Measurements from ENCODE around the gene ACBD4.
A peak's percentile ranks its signal among the peaks of the same experiment; 100 is the strongest.
"Not testable (repeated sequence)": the region's sequence is repeated elsewhere in the genome, so short reads cannot be mapped to it uniquely, and the experiment has no call there.

ACBD4 gene

DNA sequence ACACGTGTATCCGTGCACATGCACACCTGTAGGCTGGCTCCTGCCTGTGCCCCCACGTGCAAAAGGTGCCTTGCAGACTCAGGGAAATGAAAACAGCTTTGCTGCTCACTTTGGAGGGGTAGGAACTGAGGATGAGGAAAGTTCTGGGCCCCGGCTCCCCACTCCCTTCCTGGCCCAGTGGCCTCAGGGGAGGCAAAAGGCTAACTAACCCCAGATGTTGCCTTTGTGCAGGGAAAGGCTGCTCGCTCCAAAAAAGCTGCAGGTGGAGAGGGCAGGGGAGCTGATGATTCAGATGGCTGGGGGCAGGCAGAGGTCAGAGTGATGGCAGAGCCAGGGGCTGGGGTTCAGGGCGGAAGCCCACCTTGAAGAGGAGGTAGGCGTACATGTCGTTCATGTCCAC is 15.5 kb upstream of the ACBD4 start:
- no peak for DNase-seq (ENCODE audit: low spot score)

DNA sequence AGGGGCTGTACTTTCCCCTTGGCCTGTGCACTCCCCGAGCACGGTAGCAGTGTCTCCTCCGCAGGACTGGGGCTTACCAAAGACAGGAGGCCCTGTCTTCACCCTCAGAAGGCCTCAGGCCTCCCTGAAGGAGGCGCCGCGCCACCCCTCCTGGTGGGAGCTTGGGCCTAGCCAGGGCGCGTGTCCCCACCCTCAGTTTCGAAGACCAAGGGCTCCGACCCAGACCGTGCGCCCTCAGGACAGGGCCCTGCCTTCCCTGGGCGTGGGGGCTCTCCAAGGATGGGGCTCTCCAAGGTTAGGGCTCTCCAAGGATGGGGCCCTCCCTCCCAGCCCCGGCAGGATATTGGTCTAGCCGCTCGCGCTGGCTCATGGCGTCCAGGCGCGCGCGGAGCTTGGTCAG is 14.9 kb upstream of the ACBD4 start:
- DNase-seq (ENCODE audit: low spot score), result no peak

DNA sequence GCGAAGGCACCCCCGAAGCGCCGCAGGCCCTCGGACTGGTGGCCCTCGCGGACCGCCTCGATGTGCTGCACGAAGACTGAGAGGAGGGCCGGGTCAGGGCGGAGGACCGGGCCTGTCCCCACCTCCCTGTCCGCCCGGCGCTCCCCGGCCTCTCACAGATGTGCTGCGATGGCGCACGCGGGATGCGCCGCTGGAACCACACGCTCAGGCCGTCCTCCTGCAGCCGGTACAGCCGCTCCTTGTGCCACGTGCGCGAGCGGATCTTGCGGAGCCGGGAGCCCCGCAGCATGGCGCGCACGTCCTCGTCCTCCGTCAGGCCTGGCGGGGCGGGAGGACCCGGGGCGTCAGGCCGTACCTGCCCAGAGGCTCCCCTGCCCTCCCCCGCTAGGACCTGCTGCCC is 14.4 kb upstream of the ACBD4 start:
- no peak for DNase-seq (ENCODE audit: low spot score)

DNA sequence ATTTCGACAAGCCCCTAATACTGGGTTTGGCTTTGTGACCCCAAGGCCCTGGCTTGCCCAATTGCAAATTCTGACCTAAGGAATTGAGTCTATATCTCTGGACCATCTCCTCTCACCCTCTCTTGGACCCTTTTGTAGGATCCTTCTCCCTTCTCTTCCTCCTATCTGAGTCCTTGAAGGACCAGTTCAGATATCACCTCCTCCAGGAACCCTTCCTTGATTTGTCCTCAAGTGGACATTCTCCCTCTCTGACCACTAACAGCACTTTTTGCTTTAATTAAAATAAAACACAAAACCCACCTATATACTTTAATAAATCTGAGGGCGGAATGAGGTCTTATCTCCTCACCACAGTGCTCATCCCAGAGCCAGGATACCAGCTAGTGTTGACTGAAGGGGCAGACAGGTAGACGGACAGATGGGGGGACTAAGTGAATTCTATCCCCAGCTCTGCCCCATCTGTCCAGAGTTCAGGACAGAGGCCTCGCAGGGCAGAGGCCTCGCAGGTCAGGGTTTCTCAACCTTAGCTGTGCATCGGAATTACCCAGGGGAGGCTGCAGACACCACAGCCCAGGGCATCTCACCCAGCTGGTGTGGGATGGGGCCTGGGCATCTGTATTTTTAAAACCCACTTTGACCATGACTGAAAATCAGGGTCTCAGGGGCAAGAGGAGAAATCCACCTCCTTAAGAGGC is 12.3 kb upstream of the ACBD4 start:
- DNase-seq (ENCODE audit: low spot score), result no peak

DNA sequence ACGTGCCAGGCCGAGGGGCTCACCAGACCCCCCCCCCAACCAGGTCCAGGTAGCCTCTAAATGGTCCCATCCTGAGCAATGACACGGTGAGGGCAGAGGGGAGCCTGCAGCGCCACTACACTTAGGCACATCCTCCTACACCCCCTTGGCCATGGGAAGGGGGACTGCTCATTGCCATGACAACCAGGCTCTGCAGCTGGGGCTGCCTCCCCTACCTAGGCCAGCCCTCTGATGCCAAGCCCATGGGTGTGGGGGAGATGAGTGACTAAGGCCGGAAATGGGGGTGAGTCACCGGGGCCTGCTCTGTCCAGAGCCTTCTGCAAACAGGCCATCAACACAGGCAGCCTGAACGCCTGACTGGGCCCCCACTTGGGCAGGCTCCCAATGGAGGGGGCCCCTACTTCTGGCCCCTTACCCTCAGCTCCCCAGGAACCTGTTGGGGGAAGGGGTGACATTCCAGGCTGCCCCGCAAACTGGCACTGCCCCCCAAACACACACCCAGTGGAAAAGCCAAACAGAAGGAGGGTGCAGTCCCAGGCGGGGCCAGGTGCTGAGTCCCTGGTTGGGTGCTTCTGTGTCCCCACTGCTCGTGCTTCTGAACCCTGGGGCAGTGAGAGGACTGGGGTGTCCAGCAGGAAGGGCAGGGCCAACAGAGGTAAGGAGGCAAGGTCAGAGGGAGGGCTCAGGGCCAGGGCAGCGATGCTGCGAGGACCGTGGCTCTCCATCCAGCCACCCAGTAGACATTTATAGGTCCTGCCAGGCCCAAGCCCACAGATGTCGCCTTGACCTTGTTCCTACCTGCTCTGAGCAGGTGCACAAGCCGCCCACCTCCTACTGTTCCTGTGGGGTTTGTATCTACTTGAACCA is 11.3 kb upstream of the ACBD4 start:
- DNase-seq (ENCODE audit: low spot score), result peak; percentile 93

DNA sequence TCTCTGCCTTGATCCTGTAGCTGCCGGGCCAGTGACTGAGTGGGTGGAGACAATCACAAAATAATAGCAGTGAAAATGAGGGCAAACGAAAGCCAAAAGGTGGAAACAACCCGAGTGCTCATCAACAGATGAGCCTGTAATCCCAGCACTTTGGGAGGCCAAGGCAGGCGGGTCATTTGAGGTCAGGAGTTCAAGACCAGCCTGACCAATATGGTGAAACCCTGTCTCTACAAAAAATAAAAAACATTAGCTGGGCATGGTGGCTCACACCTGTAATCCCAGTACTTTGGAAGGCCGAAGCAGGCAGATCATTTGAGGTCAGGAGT is 10.7 kb upstream of the ACBD4 start:
- DNase-seq (ENCODE audit: low spot score), result not testable (repeated sequence)

DNA sequence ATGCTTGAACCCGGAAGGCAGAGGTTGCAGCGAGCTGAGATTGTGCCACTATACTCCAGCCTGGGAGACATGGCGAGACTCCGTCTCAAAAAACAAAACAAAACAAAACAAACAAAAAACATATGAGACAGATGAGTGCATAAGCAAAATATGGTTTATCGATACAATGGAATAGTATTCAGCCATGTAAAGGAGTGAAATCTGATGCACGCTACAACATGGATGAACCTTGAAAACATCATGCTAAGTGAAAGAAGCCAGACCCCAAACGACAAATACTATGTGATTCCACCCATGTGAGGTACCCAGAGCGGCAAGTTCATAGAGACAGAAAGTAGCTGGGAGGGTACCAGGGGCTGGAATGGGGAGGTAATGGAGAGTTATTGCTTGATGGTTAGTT is 10.0 kb upstream of the ACBD4 start:
- DNase-seq (ENCODE audit: low spot score), result no peak

DNA sequence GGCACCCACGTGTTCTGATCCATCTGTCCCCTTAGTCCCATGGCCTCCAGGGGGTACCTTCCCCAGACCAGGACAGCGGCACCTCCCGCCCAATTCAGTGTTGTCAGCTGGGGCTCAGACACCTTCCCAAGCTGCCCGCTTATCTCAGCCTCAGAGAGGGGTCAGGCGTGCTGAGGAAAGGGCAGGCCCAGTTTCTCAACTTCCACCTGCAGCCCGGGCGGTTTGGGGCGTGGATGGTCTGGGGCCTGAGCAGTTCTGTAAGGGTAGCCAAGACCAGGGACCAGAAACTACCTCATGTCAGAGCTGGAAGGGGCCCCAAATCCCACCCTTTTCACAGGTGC is 8.3 kb upstream of the ACBD4 start:
- no peak for DNase-seq (ENCODE audit: low spot score)

DNA sequence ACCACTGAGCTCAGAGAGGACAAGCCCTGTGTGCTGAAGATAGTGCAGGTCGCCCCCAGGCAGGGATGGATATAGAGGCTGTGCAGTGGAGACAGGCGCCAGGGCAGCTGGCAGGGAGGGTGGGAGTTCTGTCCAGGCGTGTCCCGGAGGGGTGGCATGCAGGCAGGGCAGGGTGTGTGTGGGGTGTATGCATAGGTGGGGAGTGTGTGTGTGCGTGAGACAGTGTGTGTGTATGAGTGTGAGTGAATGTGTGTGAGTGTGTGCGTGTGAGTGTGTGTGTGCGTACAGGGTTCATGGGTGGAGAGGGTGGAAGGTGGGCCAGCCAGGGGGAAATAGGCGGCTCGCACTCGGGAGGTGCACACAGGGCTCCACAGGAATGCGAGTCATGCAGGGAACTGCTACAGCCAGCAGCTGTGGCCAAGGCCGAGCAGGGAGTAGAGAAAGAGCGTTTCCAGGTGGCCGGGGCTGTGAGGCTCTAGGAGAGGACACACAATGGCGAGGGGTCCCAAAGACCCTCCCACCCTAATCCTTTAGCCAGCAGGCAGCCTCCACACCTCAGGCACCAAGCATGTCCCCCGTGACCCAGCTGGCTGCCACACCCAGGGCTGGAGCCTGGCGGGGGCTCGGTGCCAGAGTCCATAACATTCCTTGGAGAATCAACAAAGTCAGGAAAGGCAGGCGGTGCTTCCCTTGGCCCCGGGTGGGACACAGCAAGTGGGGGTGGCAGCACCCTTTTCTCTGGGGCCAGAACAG is 7.8 kb upstream of the ACBD4 start:
- no peak for DNase-seq (ENCODE audit: low spot score)

DNA sequence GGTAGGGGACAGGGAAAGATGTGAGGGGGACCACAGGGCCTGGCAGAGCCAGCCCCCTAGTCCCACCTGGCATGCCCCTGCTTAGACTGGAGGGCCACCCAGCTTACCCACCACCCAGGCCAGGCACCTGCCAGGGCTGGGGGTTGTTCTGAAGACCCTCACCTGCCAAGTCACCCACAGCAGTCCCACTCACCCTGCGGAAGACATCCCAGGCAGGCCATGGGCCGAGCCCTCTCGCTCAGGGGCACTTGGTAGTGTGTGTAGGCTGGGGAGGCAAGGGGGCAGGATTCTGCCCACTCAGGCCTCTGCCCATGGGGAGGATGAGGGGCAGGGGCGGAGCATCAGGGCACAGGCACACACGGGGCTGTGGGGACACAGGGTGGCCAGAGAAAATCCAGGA is 7.2 kb upstream of the ACBD4 start:
- no peak for DNase-seq (ENCODE audit: low spot score)

DNA sequence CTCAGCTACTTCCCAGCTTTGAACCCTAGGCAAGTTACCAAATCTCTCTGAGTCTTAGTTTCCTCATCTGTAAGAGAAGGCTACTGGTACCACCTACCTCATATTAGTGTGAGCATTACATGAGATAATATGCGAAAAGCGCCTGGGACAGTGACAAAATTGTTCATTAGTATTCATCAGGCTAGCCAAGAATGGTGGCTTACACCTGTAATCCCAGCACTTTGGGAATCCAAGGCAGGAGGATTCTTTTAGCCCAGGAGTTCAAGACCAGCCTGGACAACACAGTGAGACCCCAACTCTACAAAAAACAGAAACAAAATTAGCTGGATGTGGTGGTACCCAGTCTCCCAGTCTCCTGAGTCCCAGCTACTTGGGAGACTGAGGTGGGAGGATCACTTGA is 6.5 kb upstream of the ACBD4 start:
- DNase-seq (ENCODE audit: low spot score), result no peak

DNA sequence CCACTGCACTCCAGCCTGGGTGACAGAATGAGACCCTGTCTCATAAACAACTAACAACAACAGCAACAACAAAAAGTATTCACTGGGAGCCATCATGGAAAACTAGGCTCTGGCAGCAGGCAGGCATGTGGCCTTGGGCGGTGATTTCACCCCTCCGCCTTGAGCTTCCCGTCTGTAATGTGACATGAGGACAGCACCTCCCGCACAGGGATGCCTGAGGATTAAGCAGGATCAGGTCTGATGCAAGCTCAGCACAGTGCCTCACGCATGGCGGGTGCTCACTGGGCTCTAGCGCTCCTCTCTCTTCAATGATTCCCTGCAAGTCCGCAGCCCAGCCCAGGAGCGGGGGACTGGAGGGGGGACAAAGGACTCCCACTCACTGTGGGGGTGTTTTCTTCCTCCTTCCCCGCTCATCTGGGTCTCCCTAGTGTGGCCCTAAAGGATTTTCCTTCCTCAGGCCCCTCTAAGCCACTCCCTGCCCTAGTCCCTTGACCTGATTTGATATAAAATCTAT is 6.0 kb upstream of the ACBD4 start:
- DNase-seq (ENCODE audit: low spot score), result peak; percentile 60

DNA sequence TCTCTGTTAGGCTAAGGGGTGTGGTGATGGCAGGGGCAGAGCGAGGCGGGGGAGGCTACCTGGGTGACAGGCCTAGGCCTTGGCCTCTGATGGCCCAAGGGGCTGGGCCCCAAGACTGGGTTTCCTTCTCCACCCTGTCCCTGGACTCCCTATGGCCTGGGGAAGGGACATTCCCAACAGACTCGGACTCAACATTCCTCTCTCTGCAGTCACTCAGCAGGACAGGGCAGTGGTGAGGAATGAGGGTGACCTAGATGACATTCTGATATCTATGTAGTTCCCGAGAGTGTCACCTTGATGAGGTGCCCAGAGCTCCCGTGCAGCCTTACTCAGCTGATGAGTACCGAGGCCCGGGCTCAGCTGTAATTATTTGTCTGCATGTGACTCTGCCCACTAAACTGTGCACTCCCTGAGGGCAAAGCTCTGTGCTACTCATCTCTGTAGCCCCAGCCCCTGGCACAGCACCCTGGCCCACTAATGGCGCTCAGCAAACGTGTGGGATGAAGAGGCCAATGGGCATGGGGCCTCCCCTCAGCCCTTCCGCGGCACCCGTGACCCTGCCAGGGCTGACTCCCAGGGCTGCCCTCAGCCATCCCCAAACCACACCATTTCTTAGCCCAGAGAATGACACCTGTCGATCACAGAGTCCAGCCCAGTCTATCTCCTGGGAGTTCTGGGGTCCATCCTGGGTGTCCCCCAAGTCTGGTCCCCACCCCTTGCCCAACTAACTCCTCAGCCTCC is 5.4 kb upstream of the ACBD4 start:
- no peak for DNase-seq (ENCODE audit: low spot score)

DNA sequence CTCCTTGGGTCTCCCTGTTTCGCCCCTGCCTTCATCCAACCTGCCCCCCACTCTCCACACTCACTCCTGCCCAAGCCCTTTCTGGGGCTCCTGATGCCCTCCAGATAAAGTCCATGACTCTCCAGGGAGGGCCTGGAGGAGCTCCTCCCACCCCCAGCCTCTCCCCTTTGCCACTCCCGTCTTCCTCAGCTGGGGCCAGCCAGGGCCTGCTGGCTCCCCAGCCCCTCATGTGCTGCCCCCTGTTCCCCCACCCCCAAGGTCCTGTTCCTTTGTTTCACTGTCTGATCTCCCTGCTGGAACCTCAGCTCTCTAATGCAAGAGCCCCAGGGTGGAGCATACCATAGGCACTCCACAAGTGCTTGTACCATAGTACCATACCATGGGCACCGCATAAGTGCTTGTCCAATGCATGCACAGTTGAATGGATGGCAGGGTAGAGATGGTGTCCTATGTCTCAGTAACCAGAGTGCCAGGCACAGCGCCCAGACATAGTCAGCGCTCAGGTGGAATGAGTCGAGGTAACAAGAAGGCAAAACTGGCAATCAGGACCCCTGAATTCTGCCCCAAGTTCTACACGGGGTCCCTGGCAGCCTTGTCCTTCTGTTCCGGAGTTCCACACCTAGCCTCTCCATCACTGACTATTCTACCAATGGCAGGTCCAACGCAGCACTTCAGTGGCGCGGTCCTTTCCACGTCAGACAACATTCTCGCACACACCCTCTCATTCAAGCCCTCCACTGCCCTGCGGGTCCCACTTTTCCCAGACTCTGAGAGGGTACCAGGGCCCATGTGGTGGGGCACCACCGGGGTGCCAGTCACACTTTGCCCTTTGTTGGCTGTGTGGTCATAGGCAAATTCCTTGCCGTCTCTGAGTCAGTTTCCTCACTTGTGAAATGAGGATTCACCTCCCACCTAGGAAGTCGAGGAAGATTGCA is 4.5 kb upstream of the ACBD4 start:
- no peak for DNase-seq (ENCODE audit: low spot score)

DNA sequence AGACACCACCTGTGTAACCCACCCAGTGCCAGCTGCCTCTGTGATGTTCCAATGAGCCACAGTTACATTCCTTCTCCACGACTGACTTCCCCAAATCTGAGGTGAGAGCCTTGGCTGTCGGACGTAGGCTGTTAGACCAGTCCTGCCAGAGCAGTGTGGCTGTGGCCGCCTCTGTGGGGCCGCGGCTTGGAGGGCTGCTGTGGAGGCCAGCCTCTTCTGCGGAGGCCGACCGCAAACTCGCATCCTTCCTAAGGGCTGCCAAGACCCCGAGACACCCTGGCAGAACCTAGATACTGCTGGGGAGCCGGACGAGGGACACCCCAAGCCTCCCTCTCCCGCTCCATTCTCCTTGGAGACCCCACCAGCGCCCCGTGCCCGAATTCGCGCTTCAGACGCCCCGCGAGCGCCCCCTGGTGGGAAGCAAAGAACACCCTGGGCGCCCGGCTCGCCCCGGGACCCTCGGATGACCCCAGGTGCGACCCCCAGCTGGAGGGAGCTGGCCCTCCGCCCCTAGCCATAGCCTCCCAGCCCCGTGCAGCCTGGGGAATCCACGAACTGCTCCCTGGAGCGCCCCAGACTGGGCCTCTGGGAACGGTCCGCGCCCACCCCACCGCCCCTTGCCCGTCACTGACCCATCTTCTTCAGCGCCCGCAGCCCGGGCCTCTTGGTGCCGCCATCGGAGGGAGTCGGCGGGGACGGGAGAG is 3.7 kb upstream of the ACBD4 start:
- DNase-seq (ENCODE audit: low spot score), result no peak

DNA sequence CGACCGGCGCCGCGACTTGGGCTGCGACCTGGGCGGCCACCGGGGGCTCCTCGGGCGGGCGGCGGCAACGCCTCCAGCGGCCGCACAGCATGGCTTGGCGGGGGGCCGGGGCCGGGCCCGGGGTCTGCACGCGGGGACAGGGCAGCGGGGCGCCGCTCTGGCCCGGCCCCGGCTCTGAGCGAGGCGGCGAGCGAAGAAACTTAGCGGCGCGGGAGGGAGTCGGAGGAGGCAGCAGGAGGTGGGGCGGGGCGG is 3.2 kb upstream of the ACBD4 start, which contains the start of gene PLCD3:
Gene PLCD3 (minus strand): TSS at position 196 of the 252 bp plus-strand sequence. CDS start 105 bp downstream, at position 91.
- no peak for DNase-seq (ENCODE audit: low spot score)

DNA sequence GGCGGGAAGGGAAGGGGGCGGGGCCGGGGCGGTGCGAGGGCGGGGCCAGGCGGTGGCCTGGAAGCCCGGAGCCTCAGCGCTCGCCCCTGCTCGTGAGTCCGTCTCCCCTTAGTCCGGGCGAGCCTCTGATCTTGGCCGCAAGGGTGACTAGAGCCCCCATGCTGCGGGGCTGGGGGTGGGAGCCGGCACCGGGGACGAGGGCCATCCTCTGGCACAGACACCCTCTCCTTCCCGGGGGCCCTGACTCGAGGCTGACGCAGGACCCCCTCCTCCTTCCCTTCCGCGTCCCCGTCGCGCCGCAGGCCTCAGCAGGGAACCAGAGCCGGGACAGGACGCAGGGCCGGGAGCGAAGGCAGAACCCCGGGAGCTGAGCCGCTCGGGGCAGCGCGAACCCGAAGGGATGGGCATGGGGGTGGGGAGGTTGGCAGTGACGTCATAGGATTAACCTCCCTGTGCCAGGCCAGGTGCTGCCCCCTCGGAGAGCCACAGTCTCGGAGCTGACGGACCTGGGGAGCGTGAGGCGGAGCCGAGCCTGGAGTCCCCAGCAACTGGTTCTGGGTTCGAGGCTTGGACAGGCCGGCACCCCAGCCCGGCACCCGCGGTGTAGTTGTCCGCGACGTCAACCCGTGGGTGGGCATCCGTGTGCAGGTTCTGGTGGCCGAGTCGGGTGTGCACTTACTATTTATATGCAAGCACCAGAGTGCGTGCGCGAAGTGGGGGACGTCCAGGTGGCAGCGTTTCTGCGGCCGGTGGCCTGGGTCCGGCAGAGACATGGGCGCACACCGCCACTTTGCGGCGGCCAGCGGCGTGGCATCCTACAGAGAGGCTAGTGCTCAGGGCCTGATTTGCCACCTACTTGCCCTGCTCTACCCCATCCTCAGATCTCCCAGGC is 2.7 kb upstream of the ACBD4 start:
- DNase-seq (ENCODE audit: low spot score), result peak; percentile 88

DNA sequence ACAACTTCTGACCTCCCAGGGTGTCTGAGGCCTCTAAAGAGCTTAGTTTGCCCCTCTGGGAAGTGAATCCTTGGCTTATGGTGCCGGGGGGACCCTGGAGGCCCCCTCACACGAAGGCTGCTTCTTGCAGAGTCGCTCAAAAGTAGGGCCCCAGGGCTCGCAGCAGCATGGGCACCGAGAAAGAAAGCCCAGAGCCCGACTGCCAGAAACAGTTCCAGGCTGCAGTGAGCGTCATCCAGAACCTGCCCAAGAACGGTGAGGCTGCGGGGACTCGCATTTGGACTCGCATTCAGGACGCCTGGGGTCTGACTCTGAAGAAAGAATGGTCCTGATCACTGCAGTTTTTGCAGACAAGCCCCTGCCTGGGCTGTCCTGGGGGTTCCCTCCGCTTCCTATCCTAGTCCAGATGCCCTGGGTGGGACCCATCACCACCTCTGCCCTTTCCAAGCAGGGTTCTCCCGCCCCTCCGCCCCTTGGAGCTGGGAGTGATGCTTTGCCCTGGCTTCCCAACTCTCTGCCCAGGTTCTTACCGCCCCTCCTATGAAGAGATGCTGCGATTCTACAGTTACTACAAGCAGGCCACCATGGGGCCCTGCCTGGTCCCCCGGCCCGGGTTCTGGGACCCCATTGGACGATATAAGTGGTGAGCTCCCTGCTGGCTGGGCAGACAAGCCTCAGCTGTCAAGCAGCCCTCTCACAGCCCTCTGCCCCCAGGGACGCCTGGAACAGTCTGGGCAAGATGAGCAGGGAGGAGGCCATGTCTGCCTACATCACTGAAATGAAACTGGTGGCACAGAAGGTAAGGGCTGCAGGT is 698 bp downstream of the ACBD4 start:
- DNase-seq (ENCODE audit: low spot score), result no peak
